HG03066 (cell line): ENCODE measurements around the gene LCP2.

Source experiments
- ATAC-seq: cut with Tn5 transposase; IDR thresholded peaks from one replicate; pipeline ENCODE4 v1.9.1; 2021; ENCODE audit warnings: low read depth; ENCODE audit not compliant: unreplicated experiment

Gene LCP2

GRCh38 chr5:170278611-170279458 lies 18.7 kb downstream of the LCP2 start:
- peak; percentile 89 for ATAC-seq

DNA sequence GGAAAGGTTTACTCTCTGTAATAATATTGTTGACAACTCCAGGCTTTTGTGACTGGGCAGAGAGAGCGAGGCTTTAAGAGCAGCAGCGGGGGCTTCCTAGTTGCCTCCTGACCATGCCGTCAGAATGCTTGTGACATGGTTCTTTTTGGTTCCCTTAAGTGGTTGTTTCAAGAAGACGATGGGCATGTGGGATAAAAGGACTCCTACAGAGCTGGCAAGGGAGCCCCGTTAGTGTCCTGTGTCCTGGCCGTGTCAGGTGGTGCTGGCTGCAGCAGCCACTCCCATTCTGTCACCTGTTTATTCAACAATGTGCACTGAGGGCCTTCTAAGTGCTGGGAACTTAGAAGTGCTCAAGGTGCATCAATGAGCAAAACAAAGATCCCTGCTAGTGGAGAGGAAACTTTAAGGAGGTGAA lies 19.7 kb downstream of the LCP2 start:
- no peak for ATAC-seq

DNA sequence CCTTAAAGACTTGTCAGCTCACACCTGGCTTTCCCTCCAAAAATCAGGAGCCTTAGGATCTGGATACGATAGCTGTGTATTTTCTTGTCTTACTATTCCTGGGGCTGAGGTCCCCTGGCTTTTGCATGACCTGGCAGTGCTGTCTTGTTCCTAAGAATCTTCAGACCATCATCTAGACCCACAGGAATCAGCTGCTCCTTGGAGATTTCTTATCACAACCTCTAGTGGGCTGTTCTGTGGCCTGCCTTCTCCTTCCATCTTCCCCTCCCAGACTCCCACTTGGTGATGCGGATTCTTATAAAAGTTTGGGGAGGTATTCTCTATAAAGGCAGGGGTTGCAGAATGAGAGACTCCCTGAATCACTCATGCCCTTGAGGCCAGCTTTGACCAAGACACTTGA lies 21.4 kb downstream of the LCP2 start:
- ATAC-seq, result no peak

DNA sequence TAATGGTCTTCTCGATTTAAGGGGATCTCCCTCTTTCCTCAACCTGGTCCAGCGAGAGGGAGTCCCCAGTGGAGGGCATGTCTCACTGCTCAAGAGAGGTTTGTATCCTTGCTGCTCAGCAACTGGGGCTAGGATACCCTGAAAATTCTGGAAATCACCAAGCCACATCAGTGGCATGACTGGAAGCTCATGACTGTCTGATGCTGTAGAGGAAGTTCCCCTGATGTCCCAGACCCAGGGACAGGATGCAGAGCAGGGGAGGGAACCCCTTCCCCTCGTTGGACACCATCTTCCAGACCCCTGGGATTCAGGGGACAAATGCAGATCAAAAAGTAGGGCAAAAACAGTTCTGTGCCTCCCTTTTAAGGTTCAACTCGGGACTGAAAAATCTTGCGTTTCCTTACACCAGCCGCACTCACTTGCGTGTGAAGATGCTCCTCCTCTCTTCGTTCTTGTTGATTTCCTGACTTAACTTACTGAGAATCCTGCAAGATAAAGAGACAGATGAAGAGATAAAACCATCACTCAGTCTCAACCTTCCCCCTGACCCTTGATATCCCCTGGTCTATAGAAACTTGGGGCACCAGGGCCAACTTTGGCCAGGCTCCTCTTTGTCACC lies 22.1 kb downstream of the LCP2 start:
- no peak for ATAC-seq

GRCh38 chr5:170273968-170274710 lies 23.4 kb downstream of the LCP2 start:
- no peak for ATAC-seq

- ATAC-seq, result no peak
Observed at GRCh38 chr5:170270293-170271069, 27.1 kb downstream of the LCP2 start.

DNA sequence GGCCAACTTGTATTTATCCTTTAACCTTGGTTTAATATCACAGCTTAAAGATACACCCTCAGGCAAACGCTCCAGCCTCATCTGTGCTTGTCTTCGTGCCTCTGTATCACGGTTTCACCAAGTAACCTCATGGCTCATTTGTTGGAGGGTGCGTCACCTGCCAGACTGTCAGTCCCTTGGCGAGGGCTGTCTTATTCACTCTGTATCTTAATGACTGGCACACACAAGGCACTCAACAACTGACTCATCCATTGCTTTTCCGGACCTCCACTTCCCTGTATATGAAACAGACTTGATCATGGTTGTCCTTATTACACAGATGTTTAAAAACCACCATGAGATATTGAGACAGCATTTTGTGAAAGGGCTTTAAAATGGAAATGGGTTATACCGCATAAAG lies 28.0 kb downstream of the LCP2 start:
- no peak for ATAC-seq

DNA sequence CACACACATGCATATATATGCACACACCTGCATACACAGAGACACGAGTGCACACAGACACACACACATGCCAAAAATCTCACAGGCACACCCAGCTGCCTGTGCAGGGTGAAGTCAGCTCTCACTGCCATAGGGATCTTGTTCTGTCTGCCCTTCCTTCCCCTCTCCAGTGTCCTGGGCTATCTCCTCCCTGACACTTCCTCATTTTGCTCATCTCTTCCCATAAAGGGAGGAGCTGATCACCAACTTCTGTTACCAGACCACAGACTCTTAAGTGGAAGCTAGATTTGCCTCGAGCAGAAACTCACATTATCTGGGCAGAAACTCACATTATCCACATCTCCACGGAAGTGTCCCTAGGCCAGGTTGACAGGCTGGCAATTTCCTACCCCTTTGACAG lies 28.7 kb downstream of the LCP2 start:
- no peak for ATAC-seq

GRCh38 chr5:170268153-170268689 lies 29.4 kb downstream of the LCP2 start:
- ATAC-seq, result no peak

DNA sequence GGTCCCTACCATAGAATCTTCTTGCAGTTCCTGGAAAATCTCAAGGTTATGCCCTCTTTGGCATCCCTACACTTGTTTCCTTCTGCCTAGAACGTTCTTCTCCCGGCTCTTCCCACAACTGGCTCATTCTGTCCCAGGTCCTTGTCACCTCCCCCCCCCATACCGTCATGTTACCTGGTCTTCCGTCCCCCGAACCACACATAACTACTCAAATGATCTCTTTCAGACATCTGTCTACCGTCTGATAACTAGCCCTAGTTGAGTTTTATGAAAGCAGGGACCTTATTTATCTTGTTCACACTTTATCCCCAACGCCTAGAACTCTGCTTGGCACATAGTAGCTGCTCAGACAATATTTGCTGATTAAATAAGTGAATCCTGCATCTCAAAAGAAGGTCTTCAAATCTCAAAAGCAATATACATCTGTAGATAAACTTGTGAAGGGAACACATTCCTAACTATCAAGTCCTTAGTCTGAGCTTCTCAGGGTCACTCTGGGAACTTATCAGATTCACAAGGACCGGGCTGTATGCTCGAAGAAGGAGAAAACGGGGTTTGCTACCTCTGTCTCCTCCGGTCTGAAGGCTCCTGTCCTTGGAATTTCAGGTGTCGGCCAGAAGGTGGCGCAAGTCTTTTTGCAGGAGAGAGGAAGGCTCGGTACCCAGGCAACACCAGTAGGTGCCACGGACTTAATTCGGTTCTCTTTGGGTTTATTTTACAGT lies 30.0 kb downstream of the LCP2 start:
- peak; percentile 87 for ATAC-seq

DNA sequence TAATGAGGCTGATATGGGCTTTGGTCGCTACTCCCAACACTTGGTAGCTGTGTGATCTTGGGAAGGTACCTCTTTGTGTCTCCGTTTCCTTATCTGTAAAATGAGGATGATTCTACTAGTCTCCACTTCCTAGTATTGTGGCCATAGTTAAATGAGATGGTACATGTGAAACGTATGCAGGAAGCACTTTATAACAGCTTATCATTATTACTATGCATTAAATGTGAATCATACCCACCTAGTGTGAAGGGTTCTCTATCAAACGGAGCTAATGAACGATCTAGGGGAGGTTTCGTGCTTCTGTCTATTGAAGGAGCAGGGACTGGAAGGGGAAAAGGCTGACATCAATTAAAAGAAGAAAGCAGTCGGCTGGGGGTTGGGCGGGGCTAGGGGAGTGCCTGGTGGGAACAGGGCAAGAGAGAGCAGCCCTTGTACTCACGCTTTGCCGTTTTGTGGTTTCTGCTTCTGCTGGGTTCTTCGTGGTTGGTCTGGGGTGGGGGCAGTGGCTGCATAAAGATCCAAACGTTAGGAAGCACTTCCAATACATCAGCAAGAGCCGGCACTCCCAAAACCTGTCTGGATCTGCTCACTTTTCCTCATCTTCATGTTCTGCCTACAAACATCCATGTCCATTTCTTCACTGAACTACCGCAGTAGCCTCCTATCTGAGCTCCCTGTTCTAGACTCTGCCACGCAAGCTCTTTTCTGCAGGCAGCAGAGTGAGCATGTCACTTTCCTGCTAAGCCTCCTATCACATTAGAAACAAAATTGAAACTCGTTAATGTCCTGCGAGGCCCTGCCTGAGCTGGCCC lies 30.8 kb downstream of the LCP2 start:
- no peak for ATAC-seq

GRCh38 chr5:170265522-170265921 lies 32.1 kb downstream of the LCP2 start:
- ATAC-seq, result no peak

DNA sequence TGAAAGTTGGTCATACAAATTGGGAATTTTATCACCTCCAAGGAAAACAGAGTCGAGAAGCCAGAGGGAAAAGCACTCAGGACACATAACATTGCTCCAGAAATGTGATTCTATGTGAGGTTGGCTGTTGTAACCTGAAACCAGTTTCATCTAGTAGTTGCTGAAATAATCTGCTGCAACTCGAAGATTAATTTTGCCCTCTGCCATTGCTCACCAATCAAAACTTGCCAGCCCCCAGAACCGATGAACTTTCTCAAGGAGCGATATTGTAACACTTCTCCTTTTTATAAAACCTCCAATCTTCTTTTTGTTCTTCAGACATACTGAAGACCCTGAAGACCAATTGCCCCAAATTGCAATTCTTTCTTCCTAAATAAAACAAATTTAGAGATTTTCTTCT lies 33.7 kb downstream of the LCP2 start:
- ATAC-seq, result no peak

DNA sequence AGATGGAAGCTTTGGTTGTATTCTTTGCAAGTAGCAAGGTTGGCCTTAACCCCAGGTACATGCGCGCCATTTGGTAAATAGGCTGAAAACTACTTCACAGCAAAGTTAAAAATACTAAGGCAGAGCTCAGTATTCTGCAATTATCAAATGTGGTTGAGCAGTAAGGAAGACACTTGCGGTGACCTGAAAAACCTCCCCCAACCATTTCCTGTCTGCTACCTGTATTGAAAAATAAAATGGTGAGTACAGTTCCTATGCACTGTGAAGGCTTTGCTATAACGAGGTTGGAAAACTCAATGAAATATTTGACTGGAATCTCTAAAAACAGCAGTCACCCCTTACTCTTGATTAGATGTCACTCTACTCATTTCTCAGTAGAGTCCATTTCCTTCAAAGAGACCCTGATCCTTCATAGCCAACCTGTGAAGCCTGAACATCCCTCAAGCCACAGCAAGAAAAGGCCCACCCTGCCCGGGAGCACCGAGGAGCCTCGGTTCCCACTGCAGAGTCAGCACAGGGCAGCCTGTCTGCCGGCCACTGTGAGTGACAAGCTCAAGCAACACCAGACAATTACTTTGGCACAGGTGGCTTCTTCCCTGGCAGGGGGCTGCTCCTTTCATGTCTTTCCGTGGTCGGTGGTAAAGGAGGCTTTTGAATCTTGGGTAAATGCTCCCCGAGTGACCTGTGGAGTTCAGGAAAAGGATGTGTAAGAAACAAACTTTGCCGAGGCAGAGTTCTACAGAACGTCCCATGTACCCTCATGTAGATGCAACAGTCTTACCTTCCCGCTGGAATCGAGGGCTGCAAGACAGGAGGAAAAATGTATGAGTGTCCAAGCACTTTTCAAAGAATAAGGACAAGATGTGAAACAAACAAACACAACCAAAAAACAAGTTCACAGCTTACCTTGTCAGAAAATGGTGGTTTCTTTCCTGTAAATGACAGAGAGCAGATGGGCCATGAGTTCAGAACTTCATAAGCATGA lies 35.2 kb downstream of the LCP2 start:
- ATAC-seq, result no peak

DNA sequence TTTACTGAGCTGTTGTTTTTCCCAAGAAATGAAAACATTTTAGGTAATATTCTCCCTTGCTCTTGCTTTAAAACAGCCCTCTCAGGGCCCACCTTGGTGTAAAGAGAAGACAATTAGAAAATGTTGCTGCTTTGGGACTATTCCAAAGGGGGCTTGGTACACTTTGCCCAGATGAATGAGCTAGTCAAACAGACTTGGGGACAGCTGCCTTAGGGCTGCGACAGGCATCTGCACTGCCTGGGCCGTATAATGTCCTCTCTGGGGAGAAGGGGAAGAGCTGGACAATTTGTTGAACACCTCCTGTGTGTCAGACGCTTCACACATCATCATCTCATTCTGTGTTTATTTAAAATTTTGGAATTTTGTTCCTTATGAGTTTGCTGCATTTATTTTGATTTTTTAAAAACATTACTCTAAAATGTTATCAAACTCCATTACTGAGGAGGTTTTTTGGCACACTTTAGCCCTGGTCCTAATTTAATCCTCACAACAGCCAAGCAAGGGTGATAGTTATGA lies 36.0 kb downstream of the LCP2 start:
- ATAC-seq, result no peak

- ATAC-seq, result no peak
Observed at GRCh38 chr5:170257370-170257769, 40.2 kb downstream of the LCP2 start.

DNA sequence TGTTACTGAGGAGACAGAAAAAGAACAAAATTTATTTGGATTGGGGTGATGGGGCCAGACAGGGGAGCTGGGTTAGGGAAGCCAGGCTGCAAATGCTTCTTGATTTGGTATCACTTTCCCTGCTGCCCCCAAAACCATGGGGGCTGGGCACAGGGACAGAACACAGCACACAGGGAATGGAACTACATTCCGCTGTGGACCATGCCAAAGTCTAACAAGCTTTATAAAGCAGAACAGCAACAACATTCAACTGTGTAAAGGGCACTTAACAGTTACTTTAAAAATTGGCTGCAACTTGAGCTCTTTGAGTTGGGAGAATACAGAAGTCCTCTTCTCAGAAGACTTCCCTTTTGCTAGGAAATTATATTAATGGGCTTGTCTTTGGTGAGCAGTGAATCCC lies 41.0 kb downstream of the LCP2 start:
- no peak for ATAC-seq

- peak; percentile 86 for ATAC-seq
Observed at GRCh38 chr5:170254056-170254455, 43.5 kb downstream of the LCP2 start.
